22Rv1 (cell line): Measurements from ENCODE around the gene ACSF2.

Experiments
- ZFX ChIP-seq: fragments of 450-650 bp; IDR thresholded peaks from 2 replicates; pipeline ENCODE4 v1.6.1; 2017; ENCODE audit warnings: antibody characterized with exemption, borderline replicate concordance
- TF ChIP-seq, protein P1 (sequence below): fragments of 450-650 bp; IDR thresholded peaks from 2 replicates; pipeline ENCODE4 v1.5.1; 2017; ENCODE audit warnings: mild to moderate bottlenecking

DNA sequence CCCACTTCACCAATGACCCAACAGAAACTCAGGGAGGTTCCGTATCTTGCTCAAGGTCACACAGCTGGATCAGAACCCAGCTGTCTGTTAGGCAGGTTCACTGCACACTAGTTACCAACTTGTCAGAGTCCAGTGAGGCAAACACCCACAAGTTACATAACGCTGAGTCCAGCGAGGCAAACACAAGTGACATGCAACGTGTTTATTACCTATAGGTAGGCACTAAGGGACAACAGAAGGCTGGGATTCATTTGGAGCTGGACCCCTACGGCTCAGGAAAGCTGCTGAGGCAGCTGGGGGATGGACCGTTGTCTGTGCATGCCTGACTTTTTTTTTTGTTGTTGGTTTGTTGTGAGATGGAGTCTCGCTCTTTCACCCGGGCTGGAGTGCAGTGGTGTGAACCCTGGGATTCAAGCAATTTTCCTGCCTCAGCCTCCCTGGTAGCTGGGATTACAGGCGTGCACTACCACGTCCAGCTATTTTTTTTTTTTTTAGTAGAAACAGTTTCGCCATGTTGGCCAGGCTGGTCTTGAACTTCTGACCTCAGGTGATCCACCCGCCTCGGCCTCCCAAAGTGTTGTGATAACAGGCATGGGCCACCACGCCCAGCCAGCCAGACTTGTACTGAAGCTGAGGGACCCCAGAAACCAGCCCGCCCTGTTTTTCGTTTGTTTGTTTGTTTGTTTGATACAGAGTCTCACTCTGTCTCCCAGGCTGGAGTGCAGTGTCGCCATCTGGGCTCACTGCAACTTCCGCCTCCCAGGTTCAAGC, 50.7 kb downstream of the ACSF2 start:
- TF ChIP-seq, protein P1, sequence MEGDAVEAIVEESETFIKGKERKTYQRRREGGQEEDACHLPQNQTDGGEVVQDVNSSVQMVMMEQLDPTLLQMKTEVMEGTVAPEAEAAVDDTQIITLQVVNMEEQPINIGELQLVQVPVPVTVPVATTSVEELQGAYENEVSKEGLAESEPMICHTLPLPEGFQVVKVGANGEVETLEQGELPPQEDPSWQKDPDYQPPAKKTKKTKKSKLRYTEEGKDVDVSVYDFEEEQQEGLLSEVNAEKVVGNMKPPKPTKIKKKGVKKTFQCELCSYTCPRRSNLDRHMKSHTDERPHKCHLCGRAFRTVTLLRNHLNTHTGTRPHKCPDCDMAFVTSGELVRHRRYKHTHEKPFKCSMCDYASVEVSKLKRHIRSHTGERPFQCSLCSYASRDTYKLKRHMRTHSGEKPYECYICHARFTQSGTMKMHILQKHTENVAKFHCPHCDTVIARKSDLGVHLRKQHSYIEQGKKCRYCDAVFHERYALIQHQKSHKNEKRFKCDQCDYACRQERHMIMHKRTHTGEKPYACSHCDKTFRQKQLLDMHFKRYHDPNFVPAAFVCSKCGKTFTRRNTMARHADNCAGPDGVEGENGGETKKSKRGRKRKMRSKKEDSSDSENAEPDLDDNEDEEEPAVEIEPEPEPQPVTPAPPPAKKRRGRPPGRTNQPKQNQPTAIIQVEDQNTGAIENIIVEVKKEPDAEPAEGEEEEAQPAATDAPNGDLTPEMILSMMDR = no peak
- no peak for TF ChIP-seq ZFX
